Measurements from ENCODE around the gene KCNG4. TPM values are rescaled to one million over a fixed set of nuclear protein-coding genes. Genes with fewer than 3 reads are reported as not detected.
"Not testable (repeated sequence)": the region's sequence is repeated elsewhere in the genome, so short reads cannot be mapped to it uniquely, and the experiment has no call there.

The KCNG4 gene
- total RNA-seq, 1 donor from 2014 or later, result not detected

- DNase-seq, result peak; percentile 25
Measured at GRCh38 chr16:84234321-84235241, 5.2 kb downstream of the KCNG4 start.

GRCh38 chr16:84233748-84234147, 6.1 kb downstream of the KCNG4 start:
- DNase-seq, result no peak

GRCh38 chr16:84232969-84233368, 6.8 kb downstream of the KCNG4 start:
- no peak for DNase-seq

GRCh38 chr16:84232060-84232459, 7.8 kb downstream of the KCNG4 start:
- DNase-seq, result no peak

GRCh38 chr16:84229471-84229870, 10.3 kb downstream of the KCNG4 start:
- peak; percentile 64 for DNase-seq

GRCh38 chr16:84228256-84228838, 11.5 kb downstream of the KCNG4 start:
- peak; percentile 72 for DNase-seq

- no peak for DNase-seq
Measured at GRCh38 chr16:84227548-84227947, 12.3 kb downstream of the KCNG4 start.

- DNase-seq, result no peak
Measured at GRCh38 chr16:84226026-84226425, 13.8 kb downstream of the KCNG4 start.

- no peak for DNase-seq
Measured at GRCh38 chr16:84225571-84225970, 14.2 kb downstream of the KCNG4 start.

- no peak for DNase-seq
Measured at GRCh38 chr16:84225126-84225525, 14.7 kb downstream of the KCNG4 start.

- DNase-seq, result no peak
Measured at GRCh38 chr16:84224554-84224953, 15.3 kb downstream of the KCNG4 start.

- DNase-seq, result no peak
Measured at GRCh38 chr16:84223456-84223855, 16.4 kb downstream of the KCNG4 start.

- no peak for DNase-seq
Measured at GRCh38 chr16:84220851-84221250, 19.0 kb downstream of the KCNG4 start.

GRCh38 chr16:84218956-84219355, 20.9 kb downstream of the KCNG4 start:
- no peak for DNase-seq

GRCh38 chr16:84218176-84218823, 21.5 kb downstream of the KCNG4 start:
- DNase-seq, result no peak

GRCh38 chr16:84216144-84216543, 23.7 kb downstream of the KCNG4 start:
- not testable (repeated sequence) for DNase-seq

- DNase-seq, result no peak
Measured at GRCh38 chr16:84215531-84215930, 24.3 kb downstream of the KCNG4 start.

- DNase-seq, result no peak
Measured at GRCh38 chr16:84214451-84215066, 25.3 kb downstream of the KCNG4 start.

GRCh38 chr16:84212631-84213030, 27.2 kb downstream of the KCNG4 start:
- no peak for DNase-seq

GRCh38 chr16:84212154-84212553, 27.7 kb downstream of the KCNG4 start:
- DNase-seq, result no peak

- no peak for DNase-seq
Measured at GRCh38 chr16:84209989-84210388, 29.8 kb downstream of the KCNG4 start.

- DNase-seq, result no peak
Measured at GRCh38 chr16:84207879-84208278, 31.9 kb downstream of the KCNG4 start.

GRCh38 chr16:84207251-84207650, 32.6 kb downstream of the KCNG4 start:
- no peak for DNase-seq

Measured in tongue (tissue), 2 donors.